ENCODE data around the gene MCF2L2. TPM values are rescaled to one million over a fixed set of nuclear protein-coding genes. Genes with fewer than 3 reads are reported as not detected.

Gene MCF2L2
- total and polyA plus RNA-seq, 2 experiments from 2014 or later = 4.4 to 12.9 TPM

GRCh38 chr3:183329543-183329942 is 98.9 kb downstream of the MCF2L2 start:
- no peaks in the 10 kb centered on the region for H3K36me3 ChIP-seq
- no peaks in the 10 kb centered on the region for H3K27me3 ChIP-seq
- H3K4me3 ChIP-seq = no peak overlapping the region
- no peak for DNase-seq (ENCODE audit: low read depth in 1 of 2, low spot score in 1 of 2)
- TF ChIP-seq CTCF (IDR thresholded peaks at IDR 0.05; ENCODE audit: low read depth, low read length) = no peak
- no peaks in the 10 kb centered on the region for H3K9me3 ChIP-seq (ENCODE audit: low read depth)
- no peak overlapping the region for H3K27ac ChIP-seq
- H3K4me1 ChIP-seq (ENCODE audit: low read depth) = no peaks in the 10 kb centered on the region

DNA sequence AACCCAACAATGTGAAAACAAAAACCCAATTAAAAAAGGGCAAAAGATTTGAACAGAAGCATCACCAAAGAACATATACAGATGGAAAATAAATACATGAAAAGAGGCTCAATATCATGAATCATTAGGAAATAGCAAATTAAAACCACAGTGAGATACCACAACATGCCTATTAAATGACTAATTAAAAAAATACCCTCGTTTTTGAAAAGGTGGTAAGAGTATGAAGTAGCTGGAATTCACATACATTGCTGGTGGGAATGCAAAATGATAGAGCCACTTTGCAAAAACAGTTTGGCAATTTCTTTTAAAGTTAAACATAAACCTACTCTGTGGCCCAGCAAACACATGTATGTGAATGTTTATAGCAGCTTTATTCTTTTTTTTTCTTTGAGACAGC is 99.6 kb downstream of the MCF2L2 start:
- peak in 1 of 2 donors; percentile 60 for DNase-seq (ENCODE audit: low read depth in 1 of 2, low spot score in 1 of 2)
- Histone ChIP-seq H3K4me3 (no peak overlapping the region), H3K27ac (no peak overlapping the region)

DNA sequence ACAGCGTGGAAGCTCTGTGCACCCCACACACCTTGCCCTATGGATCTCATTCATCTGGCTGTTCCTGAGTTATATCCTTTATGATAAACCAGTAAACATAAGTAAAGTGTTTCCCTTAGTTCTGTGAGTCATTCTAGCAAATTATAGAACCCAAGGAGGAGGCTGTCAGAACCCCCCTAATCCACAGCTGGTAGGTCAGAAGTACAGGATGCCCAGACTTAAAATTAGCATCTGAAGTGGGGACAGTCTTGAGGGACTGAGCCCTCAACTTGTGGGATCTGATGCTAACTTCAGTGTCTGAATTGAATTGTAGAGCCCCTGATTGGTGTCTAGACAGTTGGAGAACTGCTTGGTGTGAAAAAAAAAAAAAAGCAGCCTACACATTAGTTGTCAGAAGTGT is 100.3 kb downstream of the MCF2L2 start:
- Histone ChIP-seq H3K27me3 (no peaks in the 10 kb centered on the region), H3K4me1 (ENCODE audit: low read depth) (no peaks in the 10 kb centered on the region), H3K9me3 (ENCODE audit: low read depth) (no peaks in the 10 kb centered on the region), H3K36me3 (no peaks in the 10 kb centered on the region), H3K4me3 (no peak overlapping the region), H3K27ac (no peak overlapping the region)
- DNase-seq (ENCODE audit: low read depth in 1 of 2, low spot score in 1 of 2) = no peak
- no peak for TF ChIP-seq CTCF (IDR thresholded peaks at IDR 0.05; ENCODE audit: low read depth, low read length)

More for the DNA sequence above, 99.6 kb downstream of the MCF2L2 start:
- no peaks in the 10 kb centered on the region for H3K36me3 ChIP-seq
- TF ChIP-seq CTCF (IDR thresholded peaks at IDR 0.05; ENCODE audit: low read depth, low read length) = no peak
- H3K27me3 ChIP-seq = no peaks in the 10 kb centered on the region
- no peaks in the 10 kb centered on the region for H3K4me1 ChIP-seq (ENCODE audit: low read depth)
- H3K9me3 ChIP-seq (ENCODE audit: low read depth) = no peaks in the 10 kb centered on the region

DNA sequence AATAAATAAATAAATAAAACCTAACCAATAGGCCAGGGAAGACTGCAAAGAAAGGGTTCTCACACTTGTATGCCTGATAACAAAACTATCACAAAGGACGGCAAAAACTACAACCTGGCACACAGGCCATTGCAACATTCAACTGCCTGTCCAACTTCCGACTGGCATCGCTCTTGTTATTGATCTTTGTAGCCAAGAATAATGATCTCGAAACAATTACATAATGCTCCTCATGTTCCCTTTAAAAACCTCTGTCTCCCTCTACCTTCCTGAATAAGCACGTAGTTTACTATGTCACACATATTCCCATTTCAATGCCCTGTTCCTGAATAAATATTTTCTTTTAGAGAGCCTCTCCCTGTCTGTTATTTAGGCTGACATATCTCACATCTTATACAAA is 101.1 kb downstream of the MCF2L2 start:
- H3K4me3 ChIP-seq = no peak overlapping the region
- H3K27me3 ChIP-seq = no peaks in the 10 kb centered on the region
- DNase-seq (ENCODE audit: low read depth in 1 of 2, low spot score in 1 of 2) = no peak
- no peaks in the 10 kb centered on the region for H3K36me3 ChIP-seq
- TF ChIP-seq CTCF (IDR thresholded peaks at IDR 0.05; ENCODE audit: low read depth, low read length) = no peak
- no peak overlapping the region for H3K27ac ChIP-seq
- no peaks in the 10 kb centered on the region for H3K9me3 ChIP-seq (ENCODE audit: low read depth)
- no peaks in the 10 kb centered on the region for H3K4me1 ChIP-seq (ENCODE audit: low read depth)

DNA sequence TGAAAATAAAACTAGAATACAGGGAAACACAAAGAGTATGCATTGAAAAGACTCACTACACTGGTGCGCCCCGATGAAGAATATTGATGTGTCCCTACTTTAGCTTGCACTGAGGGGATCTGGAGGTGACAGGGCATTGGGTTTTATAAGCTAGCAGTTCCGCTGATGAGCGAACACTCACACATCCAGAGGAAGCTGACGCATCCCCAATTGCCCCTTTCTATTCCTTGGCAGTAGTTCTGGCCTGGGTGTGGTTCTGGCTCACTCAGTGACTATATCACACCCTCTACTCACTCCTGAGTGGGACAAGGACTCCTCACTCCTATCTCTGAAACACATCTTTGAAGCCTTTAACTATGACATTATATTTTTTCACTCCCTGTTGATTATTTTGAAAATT is 104.3 kb downstream of the MCF2L2 start:
- peaks cover 7% of the 10 kb centered on the region for H3K4me1 ChIP-seq (ENCODE audit: low read depth)
- no peak overlapping the region for H3K4me3 ChIP-seq
- H3K36me3 ChIP-seq = no peaks in the 10 kb centered on the region
- H3K27me3 ChIP-seq = no peaks in the 10 kb centered on the region
- H3K9me3 ChIP-seq (ENCODE audit: low read depth) = no peaks in the 10 kb centered on the region
- TF ChIP-seq CTCF (IDR thresholded peaks at IDR 0.05; ENCODE audit: low read depth, low read length) = no peak
- H3K27ac ChIP-seq = no peak overlapping the region
- peak in 1 of 2 donors; percentile 38 for DNase-seq (ENCODE audit: low read depth in 1 of 2, low spot score in 1 of 2)

- peaks cover 11% of the 10 kb centered on the region for H3K4me1 ChIP-seq (ENCODE audit: low read depth)
- no peaks in the 10 kb centered on the region for H3K27me3 ChIP-seq
- no peaks in the 10 kb centered on the region for H3K36me3 ChIP-seq
- H3K9me3 ChIP-seq (ENCODE audit: low read depth) = no peaks in the 10 kb centered on the region
- no peak overlapping the region for H3K27ac ChIP-seq
- no peak overlapping the region for H3K4me3 ChIP-seq
- TF ChIP-seq CTCF (IDR thresholded peaks at IDR 0.05; ENCODE audit: low read depth, low read length) = no peak
- DNase-seq (ENCODE audit: low read depth in 1 of 2, low spot score in 1 of 2) = no peak
These were observed 109.0 kb downstream of the MCF2L2 start for GRCh38 chr3:183319371-183319770.
